HG02798 (cell line): ENCODE results near the gene PFKFB3.
A peak's percentile ranks its signal among the peaks of the same experiment; 100 is the strongest.
"Not testable (repeated sequence)": the region's sequence is repeated elsewhere in the genome, so short reads cannot be mapped to it uniquely, and the experiment has no call there.

Source experiments
- ATAC-seq: cut with Tn5 transposase; IDR thresholded peaks from one replicate; pipeline ENCODE4 v1.9.1; 2021; ENCODE audit warnings: mild to moderate bottlenecking; ENCODE audit not compliant: unreplicated experiment, poor library complexity

The PFKFB3 gene

GRCh38 chr10:6200734-6201515 lies 1.8 kb upstream of the PFKFB3 start:
- ATAC-seq: no peak

GRCh38 chr10:6201516-6201975 lies 1.2 kb upstream of the PFKFB3 start:
- ATAC-seq: peak; percentile 39

DNA sequence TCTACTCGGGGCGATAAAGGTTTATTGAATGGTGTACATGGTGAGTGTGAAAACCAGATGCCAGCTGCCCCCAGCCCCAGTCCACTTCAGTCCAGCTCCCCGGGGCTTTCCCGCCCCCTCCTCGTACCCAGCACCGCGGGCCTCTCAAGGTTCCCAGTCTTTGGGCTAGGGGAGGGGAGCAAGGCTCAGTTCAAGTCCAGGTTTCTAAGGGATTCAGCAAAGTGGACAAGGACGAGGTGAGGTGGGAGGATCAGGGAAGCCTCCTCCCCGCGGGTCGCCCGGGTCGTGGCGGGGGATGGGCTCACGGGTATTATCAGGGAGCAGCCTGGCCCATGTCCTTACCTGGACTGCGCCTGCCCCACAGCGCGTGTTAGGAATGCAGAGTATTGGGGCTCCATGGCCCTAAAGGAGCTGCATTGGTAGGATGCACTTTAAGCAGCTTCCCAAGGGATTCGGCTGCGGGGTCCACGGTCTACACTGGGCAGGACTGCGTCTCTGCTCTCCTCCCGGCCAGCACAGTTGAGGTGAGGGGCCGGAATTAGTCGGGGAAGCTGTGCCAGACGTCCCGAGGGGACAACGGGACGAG lies 541 bp upstream of the PFKFB3 start:
- ATAC-seq: no peak

DNA sequence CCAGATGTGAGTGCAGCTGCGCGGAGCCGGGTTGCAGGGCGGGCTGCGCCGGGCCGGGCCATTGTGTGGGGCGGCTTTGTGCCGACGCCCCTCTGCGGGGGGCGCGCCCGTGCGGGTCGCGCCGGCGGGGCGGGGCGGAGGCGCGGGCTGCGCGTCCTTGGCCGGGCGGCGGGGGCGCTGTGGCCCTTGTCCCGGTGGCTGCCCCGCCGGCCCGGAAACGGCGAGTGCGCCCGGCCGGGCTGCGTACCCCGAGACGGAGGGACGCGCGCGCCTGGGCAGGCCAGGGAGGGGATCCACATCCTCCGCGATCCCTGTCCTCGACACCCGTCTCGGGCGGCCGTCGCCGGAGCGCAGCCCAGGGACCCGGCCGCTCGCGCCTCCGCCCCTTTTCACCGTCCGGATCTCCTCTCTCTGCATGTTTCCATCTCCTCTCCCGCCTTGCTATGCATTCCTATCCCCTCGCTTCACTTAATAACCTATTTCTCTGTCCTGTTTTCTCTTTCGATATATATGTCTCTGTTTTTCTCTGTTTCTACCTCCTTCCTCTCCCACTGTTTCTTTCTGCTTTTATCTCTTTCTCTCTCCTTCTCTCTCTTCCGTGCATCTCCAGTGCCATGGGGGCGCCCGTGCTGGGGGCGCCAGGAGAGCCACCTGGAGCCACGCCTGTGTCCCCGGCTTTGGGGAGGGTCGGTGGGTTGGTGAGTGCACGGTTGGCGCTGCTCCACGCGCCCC lies 765 bp downstream of the PFKFB3 start:
- peak; percentile 45 for ATAC-seq

DNA sequence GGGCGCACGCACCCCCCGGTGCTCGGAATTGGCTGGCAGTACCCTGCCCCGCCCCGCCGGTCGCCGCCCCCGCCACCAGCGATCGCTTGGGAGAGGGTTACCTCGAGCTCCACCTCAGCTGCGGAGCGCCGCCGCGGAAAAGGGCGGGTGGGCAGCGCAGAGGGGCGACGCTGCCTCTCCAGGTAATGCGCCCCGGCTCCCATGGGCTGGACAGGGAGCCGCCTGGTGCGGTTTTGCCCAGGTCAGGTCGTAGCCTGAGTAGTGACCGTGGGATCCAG lies 1.3 kb downstream of the PFKFB3 start:
- ATAC-seq: no peak

DNA sequence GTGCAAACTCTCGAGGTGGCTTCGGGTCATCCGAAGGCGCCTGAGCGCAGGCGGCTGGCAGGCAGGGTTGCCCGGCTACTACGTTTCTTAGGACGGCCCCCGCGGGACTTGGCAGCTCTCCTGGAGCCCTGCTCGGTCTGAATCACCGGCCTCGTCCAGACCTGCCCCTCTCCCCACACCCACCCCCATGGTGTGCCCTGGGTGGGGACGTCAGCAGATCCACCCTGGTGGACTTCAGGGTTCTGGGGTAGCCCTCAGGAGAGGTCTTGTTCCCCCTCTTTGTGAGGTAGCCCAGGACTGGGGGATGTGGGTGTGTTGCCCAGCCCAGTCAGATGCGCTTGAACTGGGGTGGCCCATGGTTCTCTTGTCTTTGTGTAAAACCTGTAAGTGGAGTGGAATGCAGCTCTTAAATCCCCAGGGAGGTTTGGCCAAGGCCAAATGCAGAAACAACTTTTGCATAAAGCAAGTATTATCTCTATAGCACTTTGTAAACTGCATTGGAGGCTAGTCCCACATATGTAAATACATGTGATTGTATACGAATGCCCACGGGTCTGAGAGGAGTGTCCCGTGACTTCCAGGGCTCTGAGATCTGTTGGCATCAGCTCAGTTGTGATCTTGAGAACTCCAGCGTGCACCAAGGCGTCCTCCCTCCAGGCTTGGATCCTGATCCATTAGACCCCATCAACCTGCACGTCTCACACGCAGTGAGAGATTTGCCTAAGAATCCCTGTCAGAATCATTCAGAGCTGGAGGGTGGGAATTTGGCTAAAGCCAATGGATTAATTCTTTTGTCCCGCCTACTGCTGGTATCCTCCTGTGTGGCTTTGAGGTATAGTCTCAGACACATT lies 1.8 kb downstream of the PFKFB3 start:
- no peak for ATAC-seq

- ATAC-seq: not testable (repeated sequence)
These were observed 3.8 kb downstream of the PFKFB3 start for GRCh38 chr10:6206486-6206885.

DNA sequence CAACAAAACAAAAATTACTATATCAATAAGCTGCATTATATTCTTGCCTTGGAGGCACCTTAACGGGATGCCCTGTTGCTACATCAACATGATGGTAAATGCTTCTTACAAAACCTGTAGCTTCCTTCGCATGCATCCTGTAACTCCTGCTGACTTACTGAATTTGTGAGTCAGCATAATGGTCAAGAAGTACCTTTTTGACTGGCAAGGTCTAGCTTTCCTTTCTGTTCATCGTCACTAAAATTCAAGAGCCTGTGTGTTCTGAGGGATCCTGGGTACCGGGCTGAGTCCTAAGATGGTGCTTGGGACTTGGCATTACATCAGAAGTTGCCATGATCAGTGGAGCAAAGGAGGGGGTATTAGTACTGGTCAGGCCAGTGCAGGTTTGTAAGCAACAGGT lies 4.9 kb downstream of the PFKFB3 start:
- ATAC-seq: no peak

DNA sequence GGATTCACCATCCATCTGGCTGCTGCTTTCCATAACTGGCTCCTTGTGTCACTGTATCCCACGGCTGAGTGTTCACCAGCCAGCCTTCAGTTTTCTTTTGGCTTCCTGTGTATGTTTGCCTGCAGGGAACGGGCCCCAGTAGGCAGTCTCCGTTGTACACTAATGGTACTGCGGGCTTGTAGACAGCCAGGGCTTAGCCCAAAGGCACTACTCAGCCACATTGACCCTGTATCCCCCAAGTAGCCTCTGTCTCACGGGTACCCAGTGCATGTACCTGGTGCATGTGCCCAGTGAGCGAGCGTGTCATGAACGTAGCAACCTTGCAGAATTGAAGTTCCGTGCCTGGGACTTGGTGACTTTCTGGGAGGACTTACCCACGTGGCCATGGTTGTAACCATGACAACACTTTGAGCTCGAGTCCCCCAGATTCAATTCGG lies 6.1 kb downstream of the PFKFB3 start:
- ATAC-seq: no peak

GRCh38 chr10:6211341-6211670 lies 8.6 kb downstream of the PFKFB3 start:
- no peak for ATAC-seq

DNA sequence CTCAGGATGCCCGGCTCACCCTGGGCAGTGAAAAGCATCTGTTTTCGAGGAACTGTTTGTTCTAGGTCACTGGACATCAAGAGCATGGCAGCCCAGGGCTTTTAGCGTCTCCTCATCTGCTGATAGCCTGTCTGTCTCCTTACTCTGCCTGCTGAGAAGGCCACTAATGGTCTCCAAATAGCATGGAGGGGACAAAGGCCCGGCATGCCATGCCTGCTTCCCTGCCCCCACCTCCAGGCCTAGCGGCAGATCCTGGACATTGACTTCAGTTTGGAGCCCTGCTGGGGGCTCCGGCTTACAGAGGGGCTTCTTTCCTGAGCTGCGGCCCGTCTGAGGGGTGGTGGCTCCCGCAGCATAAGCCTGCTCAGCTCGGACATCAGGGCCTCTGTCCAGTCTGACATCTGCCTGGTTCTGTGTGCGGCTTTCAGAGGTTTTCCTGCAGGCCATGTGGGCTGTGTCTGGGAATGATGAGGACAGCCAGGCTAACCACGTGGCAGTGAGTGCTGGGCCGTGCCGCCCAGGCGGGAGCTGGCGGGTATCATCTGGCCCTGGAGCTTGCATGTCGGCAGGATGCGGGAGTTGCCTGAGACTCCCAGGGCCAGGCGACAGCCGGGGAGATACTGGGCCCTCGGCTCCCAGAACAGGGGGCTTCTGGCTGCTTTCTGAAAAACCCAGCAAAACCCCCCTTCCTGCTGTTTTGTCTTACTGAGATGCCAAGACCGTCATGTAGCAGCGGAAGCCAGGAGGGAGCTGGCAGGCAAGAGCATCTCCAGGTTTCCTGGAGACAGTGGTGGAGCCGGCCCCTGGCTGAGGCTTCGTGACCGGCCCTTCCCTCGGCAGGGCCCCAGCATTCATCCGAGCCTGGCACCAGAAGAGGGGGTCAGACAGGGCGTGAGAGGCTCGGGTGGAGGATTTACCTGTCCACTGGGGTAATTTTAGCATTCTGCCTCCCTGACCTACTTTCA lies 9.2 kb downstream of the PFKFB3 start:
- ATAC-seq: no peak

DNA sequence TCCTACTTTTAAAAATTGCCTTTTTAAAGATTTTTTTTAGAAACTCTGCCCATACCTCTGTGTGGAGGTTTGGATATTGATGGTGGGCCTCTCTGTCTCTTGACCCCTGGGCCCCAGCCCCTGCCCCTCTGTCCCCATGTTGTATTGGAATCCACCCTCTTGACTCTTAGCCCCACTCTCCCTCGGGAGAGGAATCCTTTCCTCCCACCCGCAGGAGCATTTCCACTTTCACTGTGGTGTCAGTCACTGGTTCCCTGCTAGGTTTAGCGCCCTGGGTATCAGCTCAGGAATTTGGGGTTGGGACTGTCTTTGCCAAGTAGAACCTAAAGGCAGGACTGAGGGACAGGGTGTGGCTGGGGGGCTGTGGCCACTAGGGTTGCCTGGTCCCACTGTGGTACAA lies 10.1 kb downstream of the PFKFB3 start:
- no peak for ATAC-seq

- ATAC-seq: no peak
These were observed 10.6 kb downstream of the PFKFB3 start for GRCh38 chr10:6213257-6213905.

GRCh38 chr10:6213908-6214307 lies 11.2 kb downstream of the PFKFB3 start:
- no peak for ATAC-seq

- ATAC-seq: no peak
These were observed 11.9 kb downstream of the PFKFB3 start for GRCh38 chr10:6214612-6215011.

DNA sequence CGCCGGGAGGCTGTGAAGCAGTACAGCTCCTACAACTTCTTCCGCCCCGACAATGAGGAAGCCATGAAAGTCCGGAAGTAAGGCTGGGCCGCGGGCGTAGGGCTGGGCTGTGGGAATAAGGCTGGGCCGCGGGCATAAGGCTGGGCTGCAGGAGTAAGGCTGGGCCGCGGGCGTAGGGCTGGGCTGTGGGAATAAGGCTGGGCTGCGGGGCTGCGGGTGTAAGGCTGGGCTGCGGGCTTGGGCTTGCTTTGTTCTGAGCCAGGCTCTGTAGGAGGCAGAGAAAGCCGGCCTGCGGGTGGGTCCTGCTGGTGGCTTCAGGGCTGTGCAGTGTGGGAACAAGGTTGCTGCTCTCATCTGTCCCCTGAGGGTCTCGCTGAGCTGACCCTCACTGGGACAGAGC lies 12.5 kb downstream of the PFKFB3 start:
- ATAC-seq: no peak

DNA sequence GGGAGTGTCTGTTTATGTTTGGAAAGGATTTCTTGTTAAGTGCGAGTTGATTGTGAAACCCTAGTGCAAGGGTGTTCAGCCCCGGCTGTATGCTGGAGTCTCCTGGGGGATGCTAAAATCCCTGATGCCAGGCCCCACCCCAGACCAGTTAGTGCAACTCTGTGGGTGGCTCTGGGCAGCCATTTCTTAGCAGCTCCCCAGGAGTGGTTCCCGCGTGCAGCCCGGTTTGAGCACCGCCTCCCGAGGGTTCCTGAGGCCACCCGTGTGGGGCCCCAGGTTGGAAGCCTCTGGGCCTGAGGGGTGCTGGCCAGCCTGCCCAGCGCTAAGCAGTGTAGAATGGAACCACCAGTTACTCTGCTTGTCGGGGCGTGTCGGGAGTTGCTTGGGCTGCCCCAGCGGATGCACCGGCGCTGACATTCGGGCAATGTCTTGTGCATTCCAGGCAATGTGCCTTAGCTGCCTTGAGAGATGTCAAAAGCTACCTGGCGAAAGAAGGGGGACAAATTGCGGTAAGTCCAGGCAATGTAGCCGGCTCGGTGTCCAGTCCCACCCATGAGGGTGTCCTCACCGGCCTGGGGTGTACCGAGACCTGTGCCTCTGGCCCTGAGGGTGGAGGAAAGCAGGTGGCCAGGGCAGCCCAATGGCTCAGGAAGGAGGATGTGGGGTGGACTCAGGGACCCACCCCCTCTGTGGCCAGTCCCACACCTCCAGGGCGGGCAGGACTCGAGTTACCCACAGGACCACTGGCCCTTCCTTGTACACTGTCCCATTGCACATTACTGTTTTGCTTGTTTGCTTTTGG lies 13.2 kb downstream of the PFKFB3 start:
- no peak for ATAC-seq

DNA sequence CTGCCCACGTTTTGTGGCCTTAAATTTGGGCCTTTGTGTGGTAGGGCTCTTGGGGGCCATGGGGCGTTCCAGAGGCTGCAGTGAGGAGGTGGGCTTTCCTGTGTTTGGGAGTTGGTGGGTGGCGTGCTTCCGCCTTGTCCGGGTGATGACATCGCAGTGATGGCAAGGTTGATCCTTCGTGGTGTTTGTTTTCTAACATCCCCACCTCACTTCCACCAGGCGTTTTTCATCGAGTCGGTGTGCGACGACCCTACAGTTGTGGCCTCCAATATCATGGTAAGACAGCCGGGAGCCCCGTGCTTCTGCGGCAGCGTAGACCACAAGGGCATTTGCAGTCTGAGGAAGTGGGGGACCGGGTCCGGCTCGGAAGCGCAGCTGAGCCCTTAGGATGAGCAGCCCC lies 14.2 kb downstream of the PFKFB3 start:
- ATAC-seq: no peak
